ENCODE results near the gene POTEC. TPM values are rescaled to one million over a fixed set of nuclear protein-coding genes. Genes with fewer than 3 reads are reported as not detected.

POTEC gene
- total and polyA plus RNA-seq, 2 of the 8 experiments (the other 6 are each of a cell fraction or from before 2014, with no cell fraction given): 0.07 TPM; not detected in 1

GRCh38 chr18:14577971-14578370 is 34.6 kb upstream of the POTEC start:
- Histone ChIP-seq H3K9ac (replicated peaks in 1 of 4; ENCODE audit: extremely low read depth in 1 of 4, low read depth in 3 of 4, low read length in 3 of 4) (no peak overlapping the region), H2BK20ac (ENCODE audit: low read length) (no peak overlapping the region), H2AFZ (ENCODE audit: low read length) (no peak overlapping the region), H3K4me3 (ENCODE audit: extremely low read depth in 1 of 4, insufficient read depth in 2 of 4, low read depth in 3 of 4, low read length in 4 of 4) (no peak overlapping the region), H4K91ac (replicated peaks; ENCODE audit: insufficient read length, low read length) (no peak overlapping the region), H2AK5ac (ENCODE audit: low read depth, low read length) (no peak overlapping the region), H4K5ac (ENCODE audit: insufficient read length, low read depth, low read length) (no peak overlapping the region), H3K27ac (ENCODE audit: low read depth, low read length) (no peak overlapping the region), H3K27me3 (replicated peaks in 1 of 4; ENCODE audit: control insufficient read depth in 3 of 4, extremely low read depth in 1 of 4, insufficient read depth in 3 of 4, low read length in 3 of 4) (no peaks in the 10 kb centered on the region), H4K20me1 (replicated peaks in 1 of 2; ENCODE audit: control insufficient read depth in 1 of 2, insufficient read depth in 2 of 2, low read length in 2 of 2) (no peaks in the 10 kb centered on the region), H2BK5ac (ENCODE audit: low read depth, low read length) (no peak overlapping the region), H3K79me2 (ENCODE audit: control insufficient read depth in 1 of 2, insufficient read depth in 2 of 2, low read length in 2 of 2) (no peaks in the 10 kb centered on the region), H3K4me2 (ENCODE audit: insufficient read depth in 1 of 2, low read depth in 2 of 2, low read length in 2 of 2) (no peak overlapping the region), H3K4ac (replicated peaks; ENCODE audit: insufficient read length, low read depth, low read length) (no peak overlapping the region), H3K23me2 (ENCODE audit: low read depth, low read length) (no peaks in the 10 kb centered on the region), H2BK15ac (ENCODE audit: low read length) (no peak overlapping the region), H3K36me3 (ENCODE audit: control insufficient read depth in 2 of 4, insufficient read depth in 4 of 4, low read length in 3 of 4) (no peaks in the 10 kb centered on the region), H3K18ac (ENCODE audit: extremely low read depth, low read length) (no peak overlapping the region), H3K79me1 (ENCODE audit: low read depth, low read length) (no peaks in the 10 kb centered on the region), H4K8ac (ENCODE audit: extremely low read depth, insufficient read depth, low read length) (no peak overlapping the region), H3K14ac (ENCODE audit: insufficient read length) (no peak overlapping the region), H2BK12ac (ENCODE audit: low read depth, low read length) (no peak overlapping the region), H3K56ac (replicated peaks; ENCODE audit: insufficient read length, low read depth, low read length) (no peak overlapping the region), H3K4me1 (replicated peaks in 1 of 4; ENCODE audit: control insufficient read depth in 3 of 4, insufficient read depth in 4 of 4, low read length in 3 of 4) (no peaks in the 10 kb centered on the region), H3K23ac (ENCODE audit: insufficient read length) (no peak overlapping the region), H2BK120ac (replicated peaks; ENCODE audit: low read depth, low read length) (no peak overlapping the region), H3K9me3 (ENCODE audit: insufficient read depth in 2 of 2, low read depth in 1 of 2, low read length in 1 of 2) (peaks cover 16 to 27% of the 10 kb centered on the region in 2 experiments; a peak in 3 of 4 replicates)
- CTCF ChIA-PET (ENCODE audit: partially characterized antibody): no interaction called here
- POLR2A ChIA-PET (ENCODE audit: partially characterized antibody): no interaction called here
- WGBS, 2 experiments (ENCODE audit: extremely low coverage in 1 of 2, insufficient coverage in 1 of 2, insufficient read length in 1 of 2, insufficient replicate concordance in 2 of 2, low coverage in 1 of 2, low lambda C conversion rate in 2 of 2, missing lambda C conversion rate in 1 of 2): 45% methylated on average over 3 of the region's 3 CpGs; no CpG with 5 or more reads in 1 of the 2 experiments
- TF ChIP-seq SIX5 (IDR thresholded peaks at IDR 0.05; ENCODE audit: low read depth, low read length): no peak
- no peak for TF ChIP-seq SAP30 (IDR thresholded peaks at IDR 0.05; ENCODE audit: insufficient read depth, insufficient replicate concordance, low read length)
- no peak for TF ChIP-seq KDM4A (IDR thresholded peaks at IDR 0.05; ENCODE audit: low read depth, low read length, severe bottlenecking)
- TF ChIP-seq HDAC2 (IDR thresholded peaks at IDR 0.05; ENCODE audit: borderline replicate concordance in 1 of 2, low read depth in 2 of 2, low read length in 2 of 2): no peak
- no peak for TF ChIP-seq HDAC6 (IDR thresholded peaks at IDR 0.05; ENCODE audit: low read depth, low read length)
- TF ChIP-seq TCF12 (IDR thresholded peaks at IDR 0.05; ENCODE audit: low read depth, low read length): no peak
- no peak for DNase-seq (ENCODE audit: low read depth in 1 of 2, low spot score in 2 of 2)
- no peak for FAIRE-seq
